Activated CD8-positive, alpha-beta memory T cell treated with anti-CD3 and anti-CD28 coated beads for 36 hours (primary cell): Measurements from ENCODE around the gene STXBP4. TPM values are rescaled to one million over a fixed set of nuclear protein-coding genes. Genes with fewer than 3 reads are reported as not detected.
"Not testable (repeated sequence)": the region's sequence is repeated elsewhere in the genome, so short reads cannot be mapped to it uniquely, and the experiment has no call there.

Experiments
- CTCF ChIA-PET: fragments of 350-600 bp; sonication (Branson Sonifier 250); formaldehyde crosslinking; loops from one replicate; lab custom pipeline; 2021; ENCODE audit warnings: antibody characterized with exemption; lab: Charles Lee
- POLR2A ChIA-PET: fragments of 350-600 bp; sonication (Branson Sonifier 250); formaldehyde crosslinking; loops from one replicate; lab custom pipeline; 2021; ENCODE audit warnings: antibody characterized with exemption; lab: Charles Lee
- total RNA-seq, 2 experiments: library from RNA; stranded (reverse); gene quantifications; one replicate each; pipeline ENCODE4 v1.2.3, GENCODE V29; 2021

Gene STXBP4
- total RNA-seq, 2 experiments from 2014 or later: 6.4 to 7.4 TPM

- ChIA-PET POLR2A (no interaction called here), CTCF (interaction anchor here (0.7 kb wide), 1 partner anchor 285 kb away, joined by 4 read pairs; no protein-coding TSS in a partner anchor)
Measured at GRCh38 chr17:55023626-55024025, 55.1 kb downstream of the STXBP4 start.

GRCh38 chr17:55037828-55038227 is 69.3 kb downstream of the STXBP4 start:
- POLR2A ChIA-PET: no interaction called here

GRCh38 chr17:55038291-55038690 is 69.7 kb downstream of the STXBP4 start:
- POLR2A ChIA-PET: no interaction called here
- CTCF ChIA-PET: no interaction called here

More at GRCh38 chr17:55037828-55038227, 69.3 kb downstream of the STXBP4 start:
- CTCF ChIA-PET: no interaction called here

- POLR2A ChIA-PET: no interaction called here
- CTCF ChIA-PET: no interaction called here
Measured at GRCh38 chr17:55040611-55041010, 72.0 kb downstream of the STXBP4 start.

GRCh38 chr17:55053855-55054254 is 85.3 kb downstream of the STXBP4 start:
- ChIA-PET POLR2A (no interaction called here), CTCF (no interaction called here)

- CTCF ChIA-PET: no interaction called here
- POLR2A ChIA-PET: no interaction called here
Measured at GRCh38 chr17:55054429-55054828, 85.9 kb downstream of the STXBP4 start.

GRCh38 chr17:55056526-55056925 is 88.0 kb downstream of the STXBP4 start:
- POLR2A ChIA-PET: no interaction called here
- CTCF ChIA-PET: no interaction called here

GRCh38 chr17:55057184-55057583 is 88.6 kb downstream of the STXBP4 start:
- POLR2A ChIA-PET: no interaction called here
- CTCF ChIA-PET: no interaction called here

- CTCF ChIA-PET: no interaction called here
- POLR2A ChIA-PET: no interaction called here
Measured at GRCh38 chr17:55059724-55060123, 91.2 kb downstream of the STXBP4 start.

GRCh38 chr17:55062921-55063320 is 94.4 kb downstream of the STXBP4 start:
- ChIA-PET CTCF (no interaction called here), POLR2A (no interaction called here)

- ChIA-PET POLR2A (no interaction called here), CTCF (interaction anchor here (0.7 kb wide), 1 partner anchor 11 kb away, joined by 3 read pairs; no protein-coding TSS in a partner anchor)
Measured at GRCh38 chr17:55063885-55064874, 95.6 kb downstream of the STXBP4 start.

- POLR2A ChIA-PET: no interaction called here
- CTCF ChIA-PET: no interaction called here
Measured at GRCh38 chr17:55067697-55068439, 99.3 kb downstream of the STXBP4 start.

- POLR2A ChIA-PET: no interaction called here
- CTCF ChIA-PET: no interaction called here
Measured at GRCh38 chr17:55068862-55069811, 100.6 kb downstream of the STXBP4 start.

GRCh38 chr17:55069983-55070529 is 101.5 kb downstream of the STXBP4 start:
- POLR2A ChIA-PET: no interaction called here
- CTCF ChIA-PET: no interaction called here

GRCh38 chr17:55072898-55073297 is 104.3 kb downstream of the STXBP4 start:
- ChIA-PET CTCF (no interaction called here), POLR2A (no interaction called here)

- POLR2A ChIA-PET, CTCF ChIA-PET: not testable (repeated sequence)
Measured at GRCh38 chr17:55073467-55073866, 104.9 kb downstream of the STXBP4 start.

GRCh38 chr17:55081559-55081958 is 113.0 kb downstream of the STXBP4 start:
- ChIA-PET CTCF (no interaction called here), POLR2A (no interaction called here)

GRCh38 chr17:55086635-55087058 is 118.1 kb downstream of the STXBP4 start:
- POLR2A ChIA-PET: no interaction called here
- CTCF ChIA-PET: no interaction called here

GRCh38 chr17:55089256-55089655 is 120.7 kb downstream of the STXBP4 start:
- ChIA-PET POLR2A (no interaction called here), CTCF (interaction anchor here (1.3 kb wide), 1 partner anchor 252 kb away, joined by 3 read pairs; no protein-coding TSS in a partner anchor)
